GM18508 (cell line): Measurements from ENCODE around the gene SPTBN1.

ENCODE experiments used
- ATAC-seq: cut with Tn5 transposase; IDR thresholded peaks from one replicate; pipeline ENCODE4 v1.9.1; 2021; ENCODE audit warnings: moderate number of reproducible peaks; ENCODE audit not compliant: insufficient read depth, unreplicated experiment

SPTBN1 gene

DNA sequence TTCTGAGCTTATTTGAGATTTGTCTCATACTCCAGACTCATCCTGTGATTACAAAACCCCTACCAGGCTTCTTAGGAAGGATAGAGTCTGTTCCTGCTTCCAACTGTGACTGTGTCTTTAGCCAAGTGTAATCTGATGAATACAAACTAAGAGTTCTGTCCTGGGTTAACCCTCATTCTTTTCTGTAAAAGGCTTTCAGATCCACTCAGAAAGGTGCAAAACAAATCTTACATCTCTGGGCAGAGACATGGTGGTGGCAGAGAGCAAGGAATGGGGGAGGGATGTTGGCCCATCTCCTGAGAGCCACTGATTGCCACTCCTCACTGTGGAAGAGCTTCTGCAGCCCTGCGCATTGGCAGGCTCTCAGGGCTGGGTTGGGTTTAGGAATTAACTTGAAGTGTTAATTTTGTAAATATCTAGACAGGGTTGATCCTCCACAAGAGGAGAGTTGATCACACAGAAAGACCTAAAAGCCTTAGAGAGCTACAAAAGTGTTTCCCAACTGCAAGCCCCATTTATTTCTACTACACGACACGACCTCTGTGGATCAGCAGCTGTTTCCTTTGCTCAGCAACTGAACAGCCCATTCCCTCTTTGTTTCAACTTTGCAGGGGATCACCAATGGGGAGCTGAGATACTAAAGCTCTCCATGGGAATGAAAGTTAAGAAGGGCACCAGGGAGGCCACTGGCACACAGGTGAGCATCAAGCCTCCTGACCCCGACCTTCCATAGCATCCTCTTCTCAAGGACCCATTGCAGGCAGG is 23.7 kb upstream of the SPTBN1 start:
- no peak for ATAC-seq

DNA sequence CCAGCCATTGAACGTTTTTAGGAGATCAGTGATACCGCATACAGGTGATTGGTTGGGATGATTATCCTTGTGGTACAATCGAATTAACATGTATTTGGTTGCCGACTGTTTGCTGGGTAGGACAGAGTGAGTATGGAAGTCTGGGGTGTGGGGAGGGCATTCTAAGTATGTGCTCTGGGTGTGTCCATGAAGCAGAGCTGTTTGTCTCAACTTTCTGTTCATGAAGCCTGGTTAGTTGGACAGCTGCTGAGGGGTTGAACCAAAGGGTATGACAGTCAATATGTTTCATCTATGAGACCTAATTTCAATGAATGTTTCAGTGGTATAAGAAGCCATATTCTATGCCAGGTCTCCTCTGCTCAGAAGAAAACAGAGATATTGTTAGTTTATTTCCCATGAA is 21.9 kb upstream of the SPTBN1 start:
- no peak for ATAC-seq

DNA sequence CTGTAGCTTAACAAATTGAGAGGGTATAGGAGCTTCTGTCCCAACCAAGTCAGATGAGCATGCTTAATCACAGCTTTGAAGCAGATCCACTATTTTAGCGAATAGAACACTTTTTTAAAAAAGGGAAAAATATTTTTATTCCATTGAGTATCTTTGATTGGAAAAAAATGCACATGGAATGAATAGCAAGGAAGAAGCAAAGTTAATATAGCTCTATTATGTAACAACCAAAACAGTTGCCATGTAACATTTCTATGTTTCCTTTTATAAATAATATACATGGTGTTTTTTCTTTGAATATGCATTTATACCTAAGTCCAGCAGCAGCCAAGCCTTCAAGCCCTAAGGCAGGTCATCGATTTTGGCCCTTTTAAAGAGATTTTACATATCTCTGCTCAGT is 21.4 kb upstream of the SPTBN1 start:
- no peak for ATAC-seq

DNA sequence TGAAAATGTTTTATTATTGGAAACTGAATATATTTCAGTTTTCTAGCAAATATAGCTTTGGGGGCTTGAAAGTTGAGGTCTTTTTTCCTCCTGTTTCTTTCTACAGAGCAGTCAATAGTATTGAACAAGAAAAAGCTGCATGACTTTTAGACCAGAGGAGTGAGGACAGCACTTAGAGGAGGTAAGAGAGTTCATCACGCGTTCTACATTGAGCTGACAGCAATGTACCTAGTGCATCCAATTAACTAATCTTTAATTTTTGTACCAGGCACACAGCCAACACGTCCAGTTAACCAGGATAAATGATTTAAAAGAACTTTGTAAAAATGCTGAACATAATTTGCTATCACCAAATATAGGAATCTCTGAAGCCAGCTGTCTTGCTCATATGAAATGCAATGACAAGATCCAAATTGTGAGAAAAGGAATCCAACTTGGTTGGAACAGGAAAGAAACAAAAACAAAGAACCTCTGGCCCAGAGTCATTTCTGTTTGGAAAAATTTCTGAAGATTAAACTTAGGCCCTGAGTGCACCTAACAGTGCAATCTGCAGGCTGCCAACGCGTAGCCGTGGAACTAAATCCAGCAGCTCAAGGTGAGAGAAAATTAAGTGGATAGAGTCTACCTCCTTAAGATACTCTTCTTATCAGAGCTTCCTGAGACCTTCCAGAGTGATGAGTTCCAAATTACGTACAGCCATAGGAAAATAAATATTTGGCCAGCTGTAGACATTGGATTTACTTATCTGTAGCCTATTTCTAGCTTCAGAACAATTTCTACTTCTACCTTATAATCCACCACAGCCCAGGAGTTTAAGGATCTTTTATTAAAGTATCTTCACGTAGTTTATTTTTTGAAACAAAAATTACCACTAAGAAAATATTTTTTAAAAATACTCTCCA is 20.6 kb upstream of the SPTBN1 start:
- ATAC-seq = no peak

DNA sequence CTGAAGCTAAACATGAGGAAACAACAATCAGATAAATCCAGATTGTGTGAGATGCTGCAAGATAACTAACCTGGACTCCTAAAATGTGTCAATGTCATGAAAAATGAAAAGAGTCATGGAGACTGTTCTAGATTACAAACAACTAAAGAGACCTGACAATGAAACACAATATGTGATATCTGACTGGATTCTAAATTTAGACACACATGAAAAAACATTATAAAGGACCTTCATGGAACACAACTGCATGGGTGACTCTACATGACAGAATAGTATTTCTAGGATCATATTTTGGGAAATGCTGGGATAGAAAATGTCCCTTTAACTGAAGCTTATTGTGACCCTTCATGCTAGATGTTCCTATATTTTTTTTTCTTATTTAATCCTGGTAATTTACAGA is 18.5 kb upstream of the SPTBN1 start:
- ATAC-seq = no peak

DNA sequence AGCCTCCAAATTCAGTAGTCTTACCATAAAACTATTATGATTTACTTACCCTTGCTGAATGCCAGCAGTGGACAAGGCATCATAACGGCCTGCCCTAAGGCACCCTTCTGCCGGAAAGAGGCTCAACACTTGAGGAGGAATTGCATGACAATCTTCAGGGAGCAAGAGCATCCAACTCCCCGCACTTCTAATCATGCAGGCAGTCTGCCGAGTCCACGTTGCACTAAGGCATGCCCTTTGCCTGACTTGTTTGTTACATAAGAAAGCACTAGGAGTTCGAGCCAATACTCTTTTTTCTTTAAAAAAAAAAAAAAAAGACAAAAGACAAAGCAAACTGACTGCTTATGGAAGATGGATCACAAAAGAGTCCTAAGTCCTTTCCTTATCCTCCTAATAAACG is 17.9 kb upstream of the SPTBN1 start:
- no peak for ATAC-seq

DNA sequence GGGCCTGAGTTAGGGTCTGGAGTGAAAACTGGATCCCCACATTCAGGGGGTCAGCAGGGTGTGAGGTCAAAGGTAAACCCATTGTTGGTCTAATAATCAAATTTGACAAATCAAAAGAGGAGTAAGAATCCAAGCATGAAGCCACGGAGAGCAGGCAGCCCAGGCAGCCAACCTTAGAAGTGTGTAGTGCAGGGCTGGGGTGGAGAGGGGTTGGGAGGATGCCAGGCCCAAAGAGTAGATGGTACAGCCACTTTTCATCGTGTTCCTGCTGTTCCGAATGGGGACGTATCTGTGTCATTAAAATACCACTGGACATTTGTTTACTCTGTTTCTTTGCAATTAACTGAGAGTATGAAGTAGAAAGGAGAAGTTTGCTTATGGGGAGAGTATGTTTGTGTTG is 16.5 kb upstream of the SPTBN1 start:
- no peak for ATAC-seq

DNA sequence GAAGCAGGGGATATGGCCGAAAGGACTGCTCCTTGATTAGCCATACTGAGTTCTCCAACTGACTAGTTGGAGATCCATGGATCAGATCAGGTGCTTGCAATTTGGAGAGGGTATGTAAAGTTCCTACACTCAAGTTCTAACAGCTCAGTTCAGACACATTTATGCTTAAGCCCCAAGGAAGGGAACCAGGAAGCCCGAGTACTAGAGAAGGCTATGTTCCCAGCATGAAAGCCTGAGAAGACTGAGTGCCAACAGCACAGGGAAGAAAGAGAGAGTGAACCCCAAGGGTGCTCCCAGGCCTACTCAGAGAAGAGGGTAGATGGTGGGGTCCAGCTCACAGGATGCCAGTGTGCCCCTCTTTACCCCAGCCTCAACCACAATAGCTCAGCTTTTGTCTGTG is 16.1 kb upstream of the SPTBN1 start:
- no peak for ATAC-seq

DNA sequence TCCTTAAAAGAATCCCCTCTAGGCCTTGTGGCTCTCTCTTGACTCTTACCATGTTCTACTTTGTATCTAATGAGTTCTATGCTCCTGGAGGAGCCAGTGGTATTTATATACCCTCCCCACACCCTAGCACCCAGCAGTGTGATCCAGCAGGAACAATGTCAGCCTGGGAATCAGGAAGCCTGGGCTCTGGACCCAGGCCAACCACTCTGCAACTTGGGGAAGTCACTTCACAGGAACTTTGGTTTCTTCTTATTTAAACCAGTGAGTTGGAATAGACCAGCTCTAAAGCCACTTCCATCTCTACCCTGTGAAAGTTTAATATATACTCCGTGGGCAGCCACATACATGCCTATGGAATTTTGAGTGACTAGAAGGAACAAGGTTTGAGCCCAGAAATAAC is 11.6 kb upstream of the SPTBN1 start:
- no peak for ATAC-seq

DNA sequence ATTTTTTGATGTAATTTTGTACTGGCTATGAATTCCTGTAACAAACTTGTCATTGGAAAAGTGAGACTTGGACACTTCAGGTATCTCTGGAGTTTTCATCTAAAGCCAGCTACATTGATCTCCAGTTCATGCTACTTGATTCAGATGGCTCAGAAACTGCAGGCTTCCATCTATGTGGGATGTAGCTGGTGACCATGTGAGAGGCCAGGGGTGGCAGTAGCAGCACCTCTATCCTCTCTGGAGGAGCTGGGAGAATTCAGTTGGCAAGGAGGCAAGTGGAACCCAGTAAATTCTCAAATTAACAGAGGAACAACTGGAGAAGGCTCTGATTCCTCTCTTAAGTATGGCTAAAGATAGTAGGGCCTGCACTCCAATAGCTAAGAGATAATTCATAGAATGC is 10.0 kb upstream of the SPTBN1 start:
- no peak for ATAC-seq

DNA sequence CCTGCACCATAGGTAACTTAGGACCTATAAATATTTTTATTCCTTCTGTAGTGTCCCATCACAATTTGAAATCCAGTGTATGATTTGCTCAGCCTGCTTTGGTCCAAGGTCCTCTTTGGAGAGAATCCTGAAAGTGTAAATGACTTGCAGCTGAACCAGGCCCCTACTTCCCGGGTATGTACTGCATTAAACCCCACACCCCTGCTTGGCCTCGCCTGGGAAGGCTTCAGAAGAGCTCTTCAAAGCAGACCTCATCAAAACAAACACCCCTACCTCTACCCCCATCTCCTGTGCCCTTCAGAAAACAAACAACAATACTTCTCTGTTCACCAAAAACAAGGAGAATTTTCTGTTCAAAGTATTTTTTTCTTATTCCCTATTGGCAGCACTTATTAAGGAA is 9.5 kb upstream of the SPTBN1 start:
- ATAC-seq = no peak

DNA sequence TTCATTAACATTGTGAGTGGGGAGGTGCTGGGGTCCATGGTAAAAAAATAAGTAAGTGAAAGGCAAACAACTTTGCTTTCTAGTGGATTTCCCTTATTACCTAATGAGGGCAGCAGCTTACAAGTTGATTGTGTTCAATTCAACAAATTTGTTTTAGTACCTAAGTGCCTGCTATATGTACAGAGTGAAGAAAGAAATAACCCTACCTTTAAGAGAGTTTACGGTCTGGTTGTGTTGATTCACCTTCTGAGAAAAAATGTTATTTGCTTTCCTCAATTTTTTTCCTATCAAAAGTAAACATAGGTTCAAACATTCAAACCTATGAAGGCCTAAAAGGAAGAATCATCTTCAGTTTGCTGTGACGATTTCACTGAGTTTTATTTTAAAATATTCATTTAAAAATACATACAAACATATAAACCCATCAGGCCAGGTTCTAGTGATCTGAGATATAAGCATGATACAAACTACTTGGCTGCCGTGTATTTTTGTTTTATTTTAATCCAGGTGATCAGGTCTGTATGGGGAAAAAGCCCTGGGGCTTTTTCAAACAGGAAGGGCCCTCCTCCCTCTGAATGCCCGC is 1.5 kb upstream of the SPTBN1 start:
- ATAC-seq = no peak

DNA sequence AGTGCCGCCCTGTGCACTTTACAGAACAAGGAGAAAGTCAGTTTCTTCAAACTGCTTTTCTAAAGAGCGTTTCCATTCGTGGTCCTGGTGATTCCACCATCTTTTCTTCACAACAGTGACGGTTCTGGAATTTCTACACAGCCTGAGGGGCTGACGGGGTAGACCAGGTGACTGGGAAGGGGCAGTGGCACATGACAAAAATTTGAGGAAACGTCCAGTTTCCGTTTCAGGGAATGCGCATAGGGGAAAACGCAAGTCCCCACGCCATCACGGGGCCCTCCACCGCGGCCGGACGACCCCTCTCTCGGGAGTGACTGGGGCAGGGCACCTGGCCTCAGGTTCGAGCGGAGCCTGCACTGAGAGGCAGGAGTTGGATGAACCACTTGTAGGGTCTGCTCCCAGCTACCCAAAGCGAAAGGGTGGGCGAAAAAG is 980 bp upstream of the SPTBN1 start:
- ATAC-seq = no peak

DNA sequence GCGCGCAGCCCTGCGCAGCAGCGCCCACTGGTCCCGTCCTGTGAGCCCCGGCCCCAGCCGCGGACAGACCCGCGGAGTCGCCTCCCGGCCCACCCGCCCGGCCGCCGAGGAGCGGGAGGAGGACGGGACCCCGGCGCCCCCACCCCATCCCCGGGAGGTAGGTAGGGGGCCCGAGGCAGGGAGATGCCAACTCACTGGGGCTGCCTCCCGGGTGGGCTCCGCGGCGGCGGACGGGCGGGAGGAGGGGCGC is 160 bp downstream of the SPTBN1 start:
- no peak for ATAC-seq

DNA sequence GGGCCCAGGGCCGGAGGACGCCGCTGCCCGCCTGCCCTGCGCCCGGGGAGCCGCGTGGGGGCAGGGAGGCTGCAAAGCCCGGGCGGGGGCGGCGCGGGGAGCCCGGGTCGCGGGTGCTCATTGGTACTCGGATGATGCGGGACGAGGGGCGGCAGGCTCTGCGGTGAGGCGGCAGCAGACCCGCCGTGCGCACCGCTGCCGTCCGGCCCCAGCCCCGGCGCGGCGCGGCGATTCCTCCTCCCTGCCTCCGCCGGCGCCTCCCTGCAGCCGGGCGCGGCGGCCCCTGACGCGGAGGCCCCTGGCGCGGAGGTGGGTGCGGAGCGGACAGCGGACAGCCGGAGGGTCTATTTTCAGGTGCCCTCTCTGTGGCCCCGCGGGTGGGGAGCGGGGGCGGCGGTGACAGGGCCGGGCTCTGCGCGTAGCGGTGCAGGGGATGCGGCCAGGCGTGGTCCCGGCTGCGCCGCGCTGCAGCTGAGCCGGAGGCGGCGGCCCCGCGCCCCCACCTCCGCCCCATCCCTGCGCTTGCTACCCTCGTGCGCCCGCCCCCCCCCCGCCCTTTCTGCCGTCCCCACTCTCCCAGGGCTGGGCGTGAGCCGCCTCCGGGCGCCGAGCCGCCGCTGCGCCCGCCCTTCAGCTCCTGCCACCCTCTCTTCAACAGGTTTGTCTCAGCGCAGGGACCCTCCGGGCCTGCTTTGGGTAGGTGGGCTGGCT is 640 bp downstream of the SPTBN1 start:
- no peak for ATAC-seq

DNA sequence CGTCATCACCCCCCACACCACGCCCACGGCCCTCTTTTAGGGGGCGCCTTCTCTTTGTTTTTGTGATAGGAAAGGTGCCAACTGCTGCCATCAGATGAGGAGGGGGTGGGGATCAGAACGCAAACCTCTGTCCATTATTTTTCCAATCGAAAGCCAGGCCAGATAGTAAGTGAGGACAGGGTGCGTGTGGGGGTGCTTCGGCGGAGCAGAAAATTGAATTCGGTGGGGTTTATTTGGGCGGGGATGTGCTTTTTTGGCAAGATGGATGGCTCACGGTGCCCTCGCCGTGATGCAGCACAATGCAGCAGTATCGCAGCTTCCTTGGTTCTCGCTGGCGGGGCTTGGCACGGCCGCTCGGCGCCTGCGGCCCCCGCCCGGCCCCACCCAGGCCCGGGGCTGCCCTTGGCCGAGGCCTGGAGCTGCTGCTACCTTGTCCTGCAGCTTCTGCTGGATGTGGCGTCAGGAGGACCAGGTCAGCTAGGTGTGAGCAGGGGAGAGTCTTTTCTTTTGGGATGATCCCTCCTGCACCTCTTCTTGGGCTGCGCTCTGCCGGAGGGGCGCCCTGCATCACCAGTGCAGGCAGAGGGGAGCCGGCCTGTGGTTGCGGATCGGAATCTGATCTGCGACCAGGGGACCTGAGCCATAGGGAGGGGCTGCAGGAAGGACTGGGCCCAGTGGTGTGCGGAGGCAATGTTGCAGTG is 1.3 kb downstream of the SPTBN1 start:
- no peak for ATAC-seq

DNA sequence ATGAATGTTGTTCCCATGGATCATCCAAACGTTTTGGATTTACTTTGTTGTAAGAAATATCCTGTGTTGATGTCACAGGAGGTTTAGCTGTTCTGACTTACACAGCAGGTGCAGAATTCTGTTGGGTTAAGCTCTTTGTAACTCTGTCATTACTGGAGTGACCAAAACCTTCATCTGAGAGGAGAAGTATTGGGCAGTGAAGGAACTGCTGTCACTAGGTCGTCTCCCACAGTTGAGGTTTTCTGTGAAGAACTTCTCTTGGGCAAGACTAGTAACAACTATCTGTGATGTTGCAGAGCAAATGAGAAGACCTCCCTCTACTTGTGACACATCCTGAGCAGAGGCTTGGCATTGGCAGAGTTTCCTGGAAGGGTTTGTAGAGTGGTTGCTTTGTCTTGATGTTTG is 2.9 kb downstream of the SPTBN1 start:
- no peak for ATAC-seq

DNA sequence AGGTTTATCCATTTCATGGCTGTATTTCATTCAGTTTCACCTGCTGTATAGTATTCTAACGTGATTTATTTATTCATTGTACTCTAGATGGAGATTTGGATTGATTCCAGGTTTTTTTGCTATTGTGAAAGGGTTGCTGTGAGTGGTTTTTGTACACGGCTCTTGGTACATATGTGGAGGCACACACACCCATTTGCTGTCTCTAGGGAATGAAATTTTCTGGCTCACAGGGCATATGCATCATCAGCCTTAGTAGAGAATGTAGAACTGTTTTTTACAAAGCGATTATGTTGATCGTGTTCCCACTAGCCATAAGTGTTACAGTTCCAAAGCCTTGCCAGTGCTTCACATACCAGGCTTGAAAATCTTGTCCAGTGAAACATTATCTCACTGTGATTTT is 5.1 kb downstream of the SPTBN1 start:
- no peak for ATAC-seq

DNA sequence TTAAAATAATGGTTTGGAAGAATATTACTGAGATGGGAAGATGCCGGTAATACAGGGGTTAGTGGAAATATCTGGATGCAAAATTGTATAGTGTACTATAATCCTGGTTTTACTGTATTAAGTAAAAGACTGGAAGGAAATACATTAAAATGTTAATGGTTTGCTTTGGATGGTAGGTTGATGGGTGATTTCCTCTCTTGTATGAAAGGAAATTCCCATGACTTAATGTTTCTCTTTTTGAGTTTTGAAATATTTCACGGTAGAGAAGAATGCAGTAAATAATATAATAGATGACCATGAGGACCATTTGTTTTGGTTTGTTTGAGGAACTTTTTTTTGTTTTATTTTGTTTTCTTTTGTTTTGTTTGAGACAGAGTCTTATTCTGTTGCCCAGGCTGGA is 8.2 kb downstream of the SPTBN1 start:
- ATAC-seq = no peak

DNA sequence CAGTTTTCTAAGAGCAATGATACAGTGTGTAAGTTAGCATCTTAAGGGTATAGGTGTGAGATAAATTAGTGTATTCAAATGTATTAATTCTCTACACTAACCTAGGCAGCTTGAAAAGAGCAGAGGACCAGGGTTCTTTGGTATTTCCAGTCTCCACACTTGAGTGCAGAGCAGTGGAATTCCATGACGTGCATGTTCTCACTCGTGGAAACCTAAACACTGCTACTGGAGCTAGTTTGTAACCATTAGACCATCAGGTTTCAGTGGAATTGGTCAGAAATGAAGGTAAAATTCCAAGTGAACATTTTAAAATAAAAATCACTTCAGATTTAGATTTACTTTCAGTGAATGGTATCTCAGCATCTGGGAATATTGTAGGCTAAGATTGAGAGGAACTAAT is 9.0 kb downstream of the SPTBN1 start:
- no peak for ATAC-seq
